GM12865 (cell line): ENCODE measurements around the gene TSR3.

Experiments used
- DNase-seq: peaks from one replicate; pipeline ENCODE4 v3.0.0; 2010; ENCODE audit warnings: low read depth
- H3K4me3 ChIP-seq: 2 replicates; pipeline ENCODE4 v1.5.1; 2011; ENCODE audit warnings: mild to moderate bottlenecking, low read depth, low read length, control low read depth
- CTCF ChIP-seq: IDR thresholded peaks from 2 replicates; pipeline ENCODE4 v1.5.1; 2011; ENCODE audit warnings: low read length, control low read depth, low read depth, inconsistent platforms; ENCODE audit not compliant: insufficient read depth; ENCODE audit errors: missing control alignments

The TSR3 gene

GRCh38 chr16:1394367-1394951 lies 42.8 kb upstream of the TSR3 start:
- no peak for DNase-seq
- no peak for TF ChIP-seq CTCF
- H3K4me3 ChIP-seq, result no peak overlapping the region

- no peak overlapping the region for H3K4me3 ChIP-seq
- no peak for DNase-seq
- no peak for TF ChIP-seq CTCF
These were observed 42.0 kb upstream of the TSR3 start for GRCh38 chr16:1393613-1394176.

- no peak for DNase-seq
- no peak overlapping the region for H3K4me3 ChIP-seq
- TF ChIP-seq CTCF, result no peak
These were observed 41.1 kb upstream of the TSR3 start for GRCh38 chr16:1392826-1393225.

GRCh38 chr16:1390239-1390779 lies 38.6 kb upstream of the TSR3 start:
- TF ChIP-seq CTCF, result no peak
- DNase-seq, result no peak
- no peak overlapping the region for H3K4me3 ChIP-seq

GRCh38 chr16:1389762-1390161 lies 38.1 kb upstream of the TSR3 start:
- TF ChIP-seq CTCF, result no peak
- no peak overlapping the region for H3K4me3 ChIP-seq

GRCh38 chr16:1387331-1387730 lies 35.7 kb upstream of the TSR3 start:
- H3K4me3 ChIP-seq, result no peak overlapping the region
- TF ChIP-seq CTCF, result no peak
- no peak for DNase-seq

More at GRCh38 chr16:1389762-1390161, 38.1 kb upstream of the TSR3 start:
- no peak for DNase-seq

GRCh38 chr16:1385232-1385631 lies 33.6 kb upstream of the TSR3 start:
- TF ChIP-seq CTCF, result no peak
- DNase-seq, result no peak
- no peak overlapping the region for H3K4me3 ChIP-seq
